Neural cell (in vitro differentiated cells): ENCODE data around the gene EML6.

ENCODE experiments used
- EP300 ChIP-seq: fragments of 450-650 bp; conservative IDR thresholded peaks from 2 replicates; pipeline ENCODE4 v1.6.1; 2014; ENCODE audit warnings: antibody characterized with exemption, mild to moderate bottlenecking, moderate library complexity; ENCODE audit not compliant: poor library complexity, severe bottlenecking
- EZH2 ChIP-seq: fragments of 200-600, 300-800 bp; shearing (Covaris generic), sonication (generic); IDR thresholded peaks from 2 replicates; pipeline ENCODE4 v1.6.1; 2014; ENCODE audit warnings: antibody characterized with exemption, low read length, borderline replicate concordance, mild to moderate bottlenecking; ENCODE audit not compliant: insufficient read depth, poor library complexity, severe bottlenecking
- MXI1 ChIP-seq: fragments of 450-650 bp; conservative IDR thresholded peaks from 2 replicates; pipeline ENCODE4 v1.6.1; 2014; ENCODE audit warnings: antibody characterized with exemption, mild to moderate bottlenecking; ENCODE audit not compliant: poor library complexity, severe bottlenecking
- POLR2AphosphoS5 ChIP-seq: IDR thresholded peaks from 2 replicates; pipeline ENCODE4 v1.6.1; 2012
- RAD21 ChIP-seq: fragments of 450-650 bp; conservative IDR thresholded peaks from 2 replicates; pipeline ENCODE4 v1.6.1; 2014; ENCODE audit warnings: antibody characterized with exemption, mild to moderate bottlenecking, moderate library complexity
- SMC3 ChIP-seq: fragments of 450-650 bp; conservative IDR thresholded peaks from 2 replicates; pipeline ENCODE4 v1.6.1; 2014; ENCODE audit warnings: antibody characterized with exemption, mild to moderate bottlenecking, moderate library complexity; ENCODE audit not compliant: poor library complexity
- TAF1 ChIP-seq: IDR thresholded peaks from 2 replicates; pipeline ENCODE4 v1.6.1; 2012; ENCODE audit warnings: low read depth
- TF ChIP-seq, protein P1 (sequence below): fragments of 450-650 bp; IDR thresholded peaks from 2 replicates; pipeline ENCODE4 v1.5.1; 2014; ENCODE audit warnings: antibody characterized with exemption, mild to moderate bottlenecking, moderate library complexity; ENCODE audit not compliant: poor library complexity, severe bottlenecking
- TF ChIP-seq, protein P2 (sequence below): IDR thresholded peaks from 2 replicates; pipeline ENCODE4 v1.6.1; 2012; ENCODE audit warnings: borderline replicate concordance

DNA sequence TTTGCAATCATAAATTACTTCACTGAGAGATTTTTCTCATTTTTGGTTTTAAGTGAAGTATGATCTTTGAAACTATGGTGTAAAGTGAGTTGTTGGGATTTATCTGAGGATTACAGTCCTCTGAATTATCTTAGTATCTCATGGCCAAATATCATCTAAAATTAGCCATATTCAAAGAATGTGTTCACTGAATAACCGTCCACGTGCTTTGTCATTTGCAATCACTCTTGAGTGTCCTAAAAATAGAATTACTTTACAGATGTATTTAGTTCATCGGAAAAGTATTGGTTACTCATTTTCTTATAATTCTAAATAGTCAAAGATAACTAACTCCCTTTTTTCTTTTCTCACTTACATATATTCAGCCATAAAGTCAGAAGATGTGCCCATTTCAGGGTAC, 185.5 kb downstream of the EML6 start:
- TF ChIP-seq, protein P1, sequence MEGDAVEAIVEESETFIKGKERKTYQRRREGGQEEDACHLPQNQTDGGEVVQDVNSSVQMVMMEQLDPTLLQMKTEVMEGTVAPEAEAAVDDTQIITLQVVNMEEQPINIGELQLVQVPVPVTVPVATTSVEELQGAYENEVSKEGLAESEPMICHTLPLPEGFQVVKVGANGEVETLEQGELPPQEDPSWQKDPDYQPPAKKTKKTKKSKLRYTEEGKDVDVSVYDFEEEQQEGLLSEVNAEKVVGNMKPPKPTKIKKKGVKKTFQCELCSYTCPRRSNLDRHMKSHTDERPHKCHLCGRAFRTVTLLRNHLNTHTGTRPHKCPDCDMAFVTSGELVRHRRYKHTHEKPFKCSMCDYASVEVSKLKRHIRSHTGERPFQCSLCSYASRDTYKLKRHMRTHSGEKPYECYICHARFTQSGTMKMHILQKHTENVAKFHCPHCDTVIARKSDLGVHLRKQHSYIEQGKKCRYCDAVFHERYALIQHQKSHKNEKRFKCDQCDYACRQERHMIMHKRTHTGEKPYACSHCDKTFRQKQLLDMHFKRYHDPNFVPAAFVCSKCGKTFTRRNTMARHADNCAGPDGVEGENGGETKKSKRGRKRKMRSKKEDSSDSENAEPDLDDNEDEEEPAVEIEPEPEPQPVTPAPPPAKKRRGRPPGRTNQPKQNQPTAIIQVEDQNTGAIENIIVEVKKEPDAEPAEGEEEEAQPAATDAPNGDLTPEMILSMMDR: no peak
- no peak for TF ChIP-seq EZH2
- no peak for TF ChIP-seq EP300
- TF ChIP-seq SMC3: no peak
- TF ChIP-seq, protein P2, sequence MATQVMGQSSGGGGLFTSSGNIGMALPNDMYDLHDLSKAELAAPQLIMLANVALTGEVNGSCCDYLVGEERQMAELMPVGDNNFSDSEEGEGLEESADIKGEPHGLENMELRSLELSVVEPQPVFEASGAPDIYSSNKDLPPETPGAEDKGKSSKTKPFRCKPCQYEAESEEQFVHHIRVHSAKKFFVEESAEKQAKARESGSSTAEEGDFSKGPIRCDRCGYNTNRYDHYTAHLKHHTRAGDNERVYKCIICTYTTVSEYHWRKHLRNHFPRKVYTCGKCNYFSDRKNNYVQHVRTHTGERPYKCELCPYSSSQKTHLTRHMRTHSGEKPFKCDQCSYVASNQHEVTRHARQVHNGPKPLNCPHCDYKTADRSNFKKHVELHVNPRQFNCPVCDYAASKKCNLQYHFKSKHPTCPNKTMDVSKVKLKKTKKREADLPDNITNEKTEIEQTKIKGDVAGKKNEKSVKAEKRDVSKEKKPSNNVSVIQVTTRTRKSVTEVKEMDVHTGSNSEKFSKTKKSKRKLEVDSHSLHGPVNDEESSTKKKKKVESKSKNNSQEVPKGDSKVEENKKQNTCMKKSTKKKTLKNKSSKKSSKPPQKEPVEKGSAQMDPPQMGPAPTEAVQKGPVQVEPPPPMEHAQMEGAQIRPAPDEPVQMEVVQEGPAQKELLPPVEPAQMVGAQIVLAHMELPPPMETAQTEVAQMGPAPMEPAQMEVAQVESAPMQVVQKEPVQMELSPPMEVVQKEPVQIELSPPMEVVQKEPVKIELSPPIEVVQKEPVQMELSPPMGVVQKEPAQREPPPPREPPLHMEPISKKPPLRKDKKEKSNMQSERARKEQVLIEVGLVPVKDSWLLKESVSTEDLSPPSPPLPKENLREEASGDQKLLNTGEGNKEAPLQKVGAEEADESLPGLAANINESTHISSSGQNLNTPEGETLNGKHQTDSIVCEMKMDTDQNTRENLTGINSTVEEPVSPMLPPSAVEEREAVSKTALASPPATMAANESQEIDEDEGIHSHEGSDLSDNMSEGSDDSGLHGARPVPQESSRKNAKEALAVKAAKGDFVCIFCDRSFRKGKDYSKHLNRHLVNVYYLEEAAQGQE: no peak
- TF ChIP-seq TAF1: no peak
- TF ChIP-seq RAD21: no peak
- no peak for TF ChIP-seq POLR2AphosphoS5
- TF ChIP-seq MXI1: no peak
